GM18505 (cell line): ENCODE data around the gene PYCARD.

Source experiments
- ATAC-seq: cut with Tn5 transposase; IDR thresholded peaks from one replicate; pipeline ENCODE4 v1.9.1; 2021; ENCODE audit not compliant: unreplicated experiment
- POLR2A ChIP-seq: IDR thresholded peaks from 4 replicates; pipeline ENCODE4 v1.6.1; 2011; ENCODE audit warnings: borderline replicate concordance; ENCODE audit not compliant: insufficient read depth, insufficient read length; ENCODE audit errors: extremely low read depth

The PYCARD gene

GRCh38 chr16:31190818-31191444 lies 11.6 kb downstream of the PYCARD start:
- no peak for ATAC-seq
- no peak for TF ChIP-seq POLR2A

GRCh38 chr16:31190061-31190460 lies 12.5 kb downstream of the PYCARD start:
- ATAC-seq = no peak
- TF ChIP-seq POLR2A = no peak

- no peak for TF ChIP-seq POLR2A
- no peak for ATAC-seq
Measured at GRCh38 chr16:31189412-31189778, 13.2 kb downstream of the PYCARD start.

- TF ChIP-seq POLR2A = no peak
- ATAC-seq = no peak
Measured at GRCh38 chr16:31188450-31189411, 13.8 kb downstream of the PYCARD start.

GRCh38 chr16:31187808-31188189 lies 14.8 kb downstream of the PYCARD start:
- ATAC-seq = no peak
- TF ChIP-seq POLR2A = no peak

- peak; percentile 15 for TF ChIP-seq POLR2A
- no peak for ATAC-seq
Measured at GRCh38 chr16:31186930-31187807, 15.4 kb downstream of the PYCARD start.

GRCh38 chr16:31186176-31186575 lies 16.4 kb downstream of the PYCARD start:
- TF ChIP-seq POLR2A = no peak
- ATAC-seq = no peak

GRCh38 chr16:31185339-31185738 lies 17.2 kb downstream of the PYCARD start:
- ATAC-seq = no peak
- no peak for TF ChIP-seq POLR2A

- no peak for TF ChIP-seq POLR2A
- ATAC-seq = no peak
Measured at GRCh38 chr16:31184888-31185287, 17.7 kb downstream of the PYCARD start.

GRCh38 chr16:31183432-31184428 lies 18.8 kb downstream of the PYCARD start:
- no peak for ATAC-seq
- no peak for TF ChIP-seq POLR2A

- ATAC-seq = no peak
- no peak for TF ChIP-seq POLR2A
Measured at GRCh38 chr16:31182391-31182790, 20.2 kb downstream of the PYCARD start.
